Suppressor macrophage treated with lipopolysaccharide for 1 hour (primary cell): Measurements from ENCODE around the gene RFLNA.

Experiments used
- DNase-seq, 3 donors: peaks; one replicate each; pipeline ENCODE4 v3.0.0-alpha.2; 2020 to 2022

RFLNA gene

DNA sequence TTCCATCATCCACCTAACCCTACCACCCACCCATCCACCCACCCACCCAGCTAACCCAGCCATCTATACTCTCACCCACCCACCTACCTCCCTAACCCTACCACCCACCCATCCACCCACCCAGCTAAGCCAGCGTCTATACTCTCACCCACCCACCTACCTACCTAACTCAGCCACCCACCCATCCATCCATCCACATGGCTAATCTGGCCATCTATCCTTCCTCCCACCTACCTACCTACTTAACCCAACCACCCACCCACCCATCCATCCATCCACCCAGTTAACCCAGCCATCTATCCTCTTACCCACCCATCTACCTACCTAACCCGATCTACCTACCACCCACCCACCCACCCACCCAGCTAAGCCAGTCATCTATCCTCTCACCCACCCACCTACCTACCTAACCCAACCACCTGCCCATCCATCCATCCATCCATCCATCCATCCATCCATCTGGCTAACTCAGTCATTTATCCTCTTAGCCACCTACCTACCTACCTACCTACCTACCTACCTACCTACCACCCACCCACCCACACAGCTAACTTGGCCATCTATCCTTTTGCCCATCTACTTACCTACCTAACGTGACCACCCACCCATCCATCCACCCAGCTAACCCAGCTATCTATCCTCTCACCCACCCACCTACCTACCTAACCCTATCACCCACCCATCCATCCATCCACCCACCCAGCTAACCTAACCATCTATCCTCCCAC lies 44.1 kb downstream of the RFLNA start:
- no peak for DNase-seq

GRCh38 chr12:124340080-124340900 lies 45.4 kb downstream of the RFLNA start:
- DNase-seq, result no peak

GRCh38 chr12:124341645-124342069 lies 46.8 kb downstream of the RFLNA start:
- DNase-seq, result no peak

DNA sequence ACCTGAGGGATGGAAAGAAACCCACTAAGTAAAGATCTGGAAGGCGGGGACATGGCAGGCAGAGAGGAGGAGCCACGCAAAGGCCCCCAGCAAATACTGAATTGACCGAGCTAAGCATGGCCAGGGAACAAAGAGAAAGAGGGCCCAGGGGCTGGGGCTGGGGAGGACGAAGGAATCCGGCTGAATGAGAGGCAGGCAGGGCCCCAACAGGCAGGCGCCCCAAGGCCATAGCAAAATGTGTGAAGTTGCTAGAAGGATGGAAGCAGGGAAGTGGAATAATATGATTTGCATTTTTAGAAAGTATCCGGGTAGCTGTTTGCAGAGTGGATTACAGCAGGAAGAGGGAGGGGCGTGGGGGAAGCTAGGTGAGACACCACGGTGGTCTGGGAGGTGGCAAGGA lies 49.1 kb downstream of the RFLNA start:
- no peak for DNase-seq

GRCh38 chr12:124344526-124344925 lies 49.6 kb downstream of the RFLNA start:
- no peak for DNase-seq

GRCh38 chr12:124345795-124346194 lies 50.9 kb downstream of the RFLNA start:
- peak in 2 of 3 donors; percentile 35 to 65 for DNase-seq

DNA sequence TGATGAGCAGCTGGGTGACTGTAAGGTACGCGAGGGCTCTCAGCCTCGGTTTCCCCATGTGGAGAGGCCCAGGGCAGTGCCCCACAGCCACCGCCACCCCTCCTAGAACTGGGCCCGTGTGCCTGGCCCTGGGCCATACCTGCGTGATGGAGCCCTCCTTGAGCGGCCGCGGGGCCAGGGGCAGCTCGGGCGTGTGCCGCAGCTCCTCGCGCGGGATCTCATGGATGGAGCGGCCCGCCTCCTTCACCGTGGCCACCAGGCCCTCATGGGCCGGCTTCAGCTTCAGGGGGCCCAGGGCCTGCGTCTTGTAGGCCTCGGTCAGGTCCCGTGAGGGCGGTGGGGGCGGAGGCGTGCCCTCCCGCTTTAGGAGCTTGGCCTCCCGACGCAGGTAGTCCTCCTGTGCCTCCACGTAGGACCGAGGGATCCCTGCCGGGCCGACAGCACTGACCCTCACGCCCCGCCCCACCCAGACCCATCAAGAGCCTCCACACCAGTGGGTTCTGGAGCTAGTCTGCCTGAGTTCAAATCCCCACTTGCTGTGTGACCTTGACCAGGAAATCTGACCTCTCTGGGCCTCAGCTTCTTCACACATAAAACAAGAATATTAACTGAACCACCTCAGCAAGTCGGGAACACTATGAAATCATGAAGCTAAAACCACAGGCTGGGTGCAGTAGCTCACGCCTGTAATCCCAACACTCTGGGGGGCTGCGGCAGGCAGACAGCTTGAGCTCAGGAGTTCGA lies 51.7 kb downstream of the RFLNA start:
- no peak for DNase-seq

DNA sequence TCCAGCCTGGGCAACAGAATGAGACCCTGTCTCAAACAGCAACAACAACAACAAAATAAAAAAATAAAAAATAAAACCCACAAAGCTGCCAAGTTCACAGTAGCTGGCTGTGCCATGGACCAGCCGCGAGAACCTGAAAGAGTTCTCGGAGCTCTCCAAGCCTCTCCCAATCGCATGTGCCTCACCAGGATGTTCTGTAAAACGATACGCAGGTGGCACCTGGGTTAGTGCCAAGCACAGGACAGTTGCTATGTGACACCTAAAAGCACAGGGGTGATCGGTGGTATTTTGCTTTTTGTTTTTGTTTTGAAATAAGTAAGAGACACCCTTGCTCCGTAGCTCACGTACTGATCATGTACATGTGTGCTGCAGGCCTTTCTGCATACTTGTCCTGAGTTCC lies 52.4 kb downstream of the RFLNA start:
- DNase-seq, result no peak

DNA sequence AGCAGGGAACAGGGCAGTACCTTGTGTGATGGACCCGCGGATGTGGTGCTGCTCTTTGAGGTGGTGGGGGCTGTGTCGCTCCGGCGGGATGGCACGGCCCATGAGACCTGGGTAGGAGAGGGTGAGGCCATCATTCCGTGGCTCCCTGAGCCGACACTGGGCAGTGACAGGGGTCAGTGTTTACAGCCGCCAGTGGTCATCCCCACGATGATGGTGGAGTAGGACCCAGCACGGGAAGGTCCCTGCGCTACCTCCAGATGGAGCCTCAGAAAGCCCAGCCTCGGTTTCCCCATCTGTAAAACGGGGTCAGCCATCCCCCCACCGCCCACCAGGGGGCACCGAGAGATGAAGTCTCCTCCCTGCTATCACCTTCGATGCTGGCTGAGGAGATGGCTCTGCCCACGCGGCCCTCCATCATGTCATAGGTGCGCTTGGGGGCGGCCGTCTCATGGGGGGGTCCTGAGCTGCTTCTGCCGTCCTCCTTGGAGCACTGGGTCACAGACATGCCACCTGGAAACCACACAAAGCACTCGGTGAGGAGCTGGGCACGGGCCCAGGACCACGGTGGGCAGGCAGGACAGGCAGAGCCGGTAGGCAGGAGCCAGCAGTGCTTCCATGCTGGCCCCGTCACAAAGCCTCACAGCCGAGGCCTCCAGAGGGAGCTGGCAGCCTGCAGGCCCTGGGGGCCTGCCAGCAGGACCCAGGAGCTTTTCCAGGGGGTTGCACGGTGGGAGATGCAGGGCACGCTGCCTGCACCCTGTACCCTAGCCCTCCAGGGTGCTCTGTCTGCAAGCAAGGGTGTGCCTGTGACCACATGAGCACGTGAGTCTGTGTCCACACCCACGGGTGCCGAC lies 53.1 kb downstream of the RFLNA start:
- peak in 1 of 3 donors; percentile 35 for DNase-seq

GRCh38 chr12:124348659-124349380 lies 53.9 kb downstream of the RFLNA start:
- DNase-seq, result no peak

- DNase-seq, result no peak
Observed at GRCh38 chr12:124350491-124350890, 55.6 kb downstream of the RFLNA start.

GRCh38 chr12:124351422-124351821 lies 56.5 kb downstream of the RFLNA start:
- DNase-seq, result no peak

GRCh38 chr12:124352257-124352656 lies 57.4 kb downstream of the RFLNA start:
- no peak for DNase-seq

GRCh38 chr12:124352839-124353238 lies 57.9 kb downstream of the RFLNA start:
- peak; percentile 54 to 71 (median 56) for DNase-seq

GRCh38 chr12:124354400-124354799 lies 59.5 kb downstream of the RFLNA start:
- DNase-seq, result no peak

DNA sequence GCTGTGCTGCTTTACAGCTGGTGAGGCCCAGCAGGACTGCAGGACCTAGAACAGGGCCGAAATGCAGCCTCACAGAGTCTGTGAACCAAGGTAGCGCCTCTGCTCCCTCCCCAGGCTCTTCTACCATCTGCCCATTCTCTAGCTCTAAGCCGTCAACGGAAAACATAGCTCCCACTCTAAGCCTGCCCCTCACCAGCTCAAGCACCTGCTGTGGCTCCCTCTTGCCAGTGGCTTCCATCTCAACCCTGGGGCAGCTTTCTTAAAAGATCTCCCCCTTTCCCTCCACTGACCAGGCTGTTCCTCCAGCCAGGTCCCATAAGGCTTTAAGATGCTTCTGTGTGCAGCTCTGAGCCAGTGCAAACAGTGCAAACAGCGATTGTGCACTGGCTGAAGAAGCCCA lies 61.3 kb downstream of the RFLNA start:
- no peak for DNase-seq

GRCh38 chr12:124357616-124358015 lies 62.7 kb downstream of the RFLNA start:
- no peak for DNase-seq

- DNase-seq, result no peak
Observed at GRCh38 chr12:124358572-124358971, 63.7 kb downstream of the RFLNA start.

- DNase-seq, result no peak
Observed at GRCh38 chr12:124359671-124360581, 65.0 kb downstream of the RFLNA start.
